Cardiac fibroblast (primary cell): Measurements from ENCODE around the gene PAPPA.

Experiments used
- DNase-seq, 2 donors: peaks; one replicate each; pipeline versions ENCODE4 v3.0.0 to v3.0.0-alpha.2; 2010; ENCODE audit warnings: low read depth in 2 of 2
- H3K4me3 ChIP-seq, 2 donors: replicated peaks in 1 of 2; 1 replicate in 1 of 2; 2 replicates in 1 of 2; pipeline ENCODE4 v1.5.1; 2011; ENCODE audit warnings: low read depth in 2 of 2, low read length in 2 of 2, mild to moderate bottlenecking in 2 of 2, moderate library complexity in 1 of 2
- CTCF ChIP-seq: IDR thresholded peaks from one replicate; pipeline ENCODE4 v1.5.1; 2011; ENCODE audit warnings: low read depth, mild to moderate bottlenecking, low read length, inconsistent platforms

Gene PAPPA

DNA sequence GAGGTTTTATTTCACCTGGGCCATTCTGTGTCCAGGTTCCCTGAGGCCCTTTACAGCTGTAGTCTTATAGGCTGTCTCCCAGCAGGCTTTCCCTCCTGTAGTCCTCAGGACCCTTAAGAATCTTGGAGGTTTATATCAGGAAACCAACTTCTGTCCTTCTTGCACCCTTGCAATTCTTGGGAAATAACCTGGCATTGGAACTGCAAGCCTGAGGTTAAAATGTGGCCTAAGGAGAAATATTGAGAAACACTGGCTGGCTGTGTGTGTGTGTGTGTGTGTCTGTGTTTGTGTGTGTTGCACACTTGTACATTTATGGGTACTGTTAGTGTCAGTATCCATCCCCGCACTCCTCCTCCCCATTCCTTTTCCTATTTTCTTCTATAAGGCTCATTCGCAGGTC, 168.9 kb downstream of the PAPPA start:
- no peak overlapping the region for H3K4me3 ChIP-seq
- no peak for TF ChIP-seq CTCF
- DNase-seq, result peak in 1 of 2 donors; percentile 70

DNA sequence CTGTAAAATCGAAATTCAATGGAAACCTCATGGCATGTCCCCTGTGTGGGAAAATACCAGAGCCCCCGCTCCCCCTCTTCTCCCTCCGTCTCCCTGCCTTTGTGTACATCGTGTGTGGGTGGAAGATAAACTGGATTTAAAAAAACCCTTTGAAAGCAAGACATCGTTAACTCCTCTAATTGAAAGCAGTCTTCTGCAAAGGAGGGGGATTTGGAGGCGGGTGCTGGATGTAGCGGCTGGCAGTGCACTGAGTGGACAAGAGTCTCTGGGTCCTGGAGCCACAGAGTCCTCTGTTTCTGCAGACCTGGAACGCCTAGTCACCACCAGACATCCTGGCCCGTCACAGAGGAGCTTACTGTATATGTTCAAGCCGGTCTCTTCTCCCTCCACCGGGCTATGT, 169.4 kb downstream of the PAPPA start:
- TF ChIP-seq CTCF, result no peak
- DNase-seq, result no peak
- H3K4me3 ChIP-seq, result no peak overlapping the region

- DNase-seq, result no peak
- no peak for TF ChIP-seq CTCF
- no peak overlapping the region for H3K4me3 ChIP-seq
Observed at GRCh38 chr9:116323571-116323970, 170.0 kb downstream of the PAPPA start.

- no peak for TF ChIP-seq CTCF
- H3K4me3 ChIP-seq, result no peak overlapping the region
- no peak for DNase-seq
Observed at GRCh38 chr9:116325924-116326323, 172.3 kb downstream of the PAPPA start.

GRCh38 chr9:116327701-116328405, 174.3 kb downstream of the PAPPA start:
- DNase-seq, result peak in 1 of 2 donors; percentile 68

DNA sequence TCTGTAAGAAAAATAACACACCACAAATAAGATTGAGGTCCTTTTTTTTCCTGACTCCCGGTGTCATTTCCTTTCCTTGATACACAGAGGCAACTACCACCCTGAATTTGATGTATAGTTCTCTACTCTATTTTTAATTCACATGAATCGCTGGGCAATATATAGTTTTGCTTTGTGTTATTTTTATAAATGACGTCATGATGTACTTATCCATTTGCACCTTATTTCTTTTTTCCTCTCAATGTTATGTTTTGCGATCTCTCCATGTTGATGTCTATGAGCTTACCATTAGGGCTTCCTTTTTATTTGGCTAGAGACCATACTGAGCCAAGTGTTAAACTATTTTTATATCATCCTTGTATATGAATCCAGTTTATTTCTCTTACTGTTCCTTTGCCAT, 175.9 kb downstream of the PAPPA start:
- no peak overlapping the region for H3K4me3 ChIP-seq
- DNase-seq, result no peak
- TF ChIP-seq CTCF, result no peak

More at GRCh38 chr9:116327701-116328405, 174.3 kb downstream of the PAPPA start:
- H3K4me3 ChIP-seq, result no peak overlapping the region
- TF ChIP-seq CTCF, result no peak

GRCh38 chr9:116331241-116331640, 177.7 kb downstream of the PAPPA start:
- TF ChIP-seq CTCF, result no peak
- no peak for DNase-seq
- no peak overlapping the region for H3K4me3 ChIP-seq
